BE2C (cell line): ENCODE data around the gene PRKAR1A.

Source experiments
- DNase-seq: peaks from one replicate; pipeline ENCODE4 v3.0.0-alpha.2; 2020
- H3K27me3 ChIP-seq: fragments of 250-450 bp; sonication (Bioruptor Pico); 2 replicates; pipeline ENCODE4 v1.5.1; 2020; ENCODE audit warnings: mild to moderate bottlenecking
- H3K36me3 ChIP-seq: fragments of 250-450 bp; sonication (Bioruptor Pico); 2 replicates; pipeline ENCODE4 v1.5.1; 2020; ENCODE audit warnings: mild to moderate bottlenecking
- H3K4me1 ChIP-seq: fragments of 250-450 bp; sonication (Bioruptor Pico); 2 replicates; pipeline ENCODE4 v1.5.1; 2020
- H3K4me3 ChIP-seq: 2 replicates; pipeline ENCODE4 v1.5.1; 2011; ENCODE audit warnings: low read depth, low read length
- H3K9me3 ChIP-seq: fragments of 250-450 bp; sonication (Bioruptor Pico); 2 replicates; pipeline ENCODE4 v1.5.1; 2020
- TF ChIP-seq, protein P1 (sequence below): IDR thresholded peaks from 2 replicates; pipeline ENCODE4 v1.5.1; 2012; ENCODE audit warnings: mild to moderate bottlenecking, low read depth, low read length

PRKAR1A gene

GRCh38 chr17:68595496-68595895, 83.3 kb downstream of the PRKAR1A start:
- H3K9me3 ChIP-seq, result no peaks in the 10 kb centered on the region
- H3K36me3 ChIP-seq, result no peaks in the 10 kb centered on the region
- H3K27me3 ChIP-seq, result peaks cover 40% of the 10 kb centered on the region
- DNase-seq, result no peak
- TF ChIP-seq, protein P1, sequence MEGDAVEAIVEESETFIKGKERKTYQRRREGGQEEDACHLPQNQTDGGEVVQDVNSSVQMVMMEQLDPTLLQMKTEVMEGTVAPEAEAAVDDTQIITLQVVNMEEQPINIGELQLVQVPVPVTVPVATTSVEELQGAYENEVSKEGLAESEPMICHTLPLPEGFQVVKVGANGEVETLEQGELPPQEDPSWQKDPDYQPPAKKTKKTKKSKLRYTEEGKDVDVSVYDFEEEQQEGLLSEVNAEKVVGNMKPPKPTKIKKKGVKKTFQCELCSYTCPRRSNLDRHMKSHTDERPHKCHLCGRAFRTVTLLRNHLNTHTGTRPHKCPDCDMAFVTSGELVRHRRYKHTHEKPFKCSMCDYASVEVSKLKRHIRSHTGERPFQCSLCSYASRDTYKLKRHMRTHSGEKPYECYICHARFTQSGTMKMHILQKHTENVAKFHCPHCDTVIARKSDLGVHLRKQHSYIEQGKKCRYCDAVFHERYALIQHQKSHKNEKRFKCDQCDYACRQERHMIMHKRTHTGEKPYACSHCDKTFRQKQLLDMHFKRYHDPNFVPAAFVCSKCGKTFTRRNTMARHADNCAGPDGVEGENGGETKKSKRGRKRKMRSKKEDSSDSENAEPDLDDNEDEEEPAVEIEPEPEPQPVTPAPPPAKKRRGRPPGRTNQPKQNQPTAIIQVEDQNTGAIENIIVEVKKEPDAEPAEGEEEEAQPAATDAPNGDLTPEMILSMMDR, result no peak
- H3K4me3 ChIP-seq, result no peak overlapping the region
- H3K4me1 ChIP-seq, result no peaks in the 10 kb centered on the region

DNA sequence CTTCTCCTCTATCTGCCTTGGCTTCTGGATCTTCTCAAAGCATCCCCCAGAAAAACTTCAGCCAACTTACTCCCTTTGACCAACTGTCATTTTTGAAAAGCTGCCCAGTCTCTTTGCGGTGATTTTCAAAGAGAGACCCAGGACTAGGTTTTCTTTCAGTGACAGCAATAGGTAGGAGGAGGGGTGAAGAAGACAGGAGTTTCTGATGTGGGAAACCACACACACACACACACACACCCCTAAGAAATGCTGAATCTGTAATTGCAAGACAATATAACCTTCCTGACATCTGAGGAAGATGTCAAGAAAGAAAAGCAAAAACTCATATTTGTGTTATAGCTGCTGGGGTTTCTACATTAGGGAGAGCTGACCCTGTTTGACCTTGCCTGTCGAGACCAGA, 83.8 kb downstream of the PRKAR1A start:
- H3K4me3 ChIP-seq, result no peak overlapping the region
- DNase-seq, result no peak
- H3K4me1 ChIP-seq, result no peaks in the 10 kb centered on the region
- no peaks in the 10 kb centered on the region for H3K9me3 ChIP-seq
- H3K36me3 ChIP-seq, result no peaks in the 10 kb centered on the region
- TF ChIP-seq, protein P1, result no peak
- peaks cover 45% of the 10 kb centered on the region for H3K27me3 ChIP-seq

GRCh38 chr17:68596411-68596945, 84.2 kb downstream of the PRKAR1A start:
- Histone ChIP-seq H3K36me3 (no peaks in the 10 kb centered on the region), H3K27me3 (peaks cover 48% of the 10 kb centered on the region), H3K9me3 (no peaks in the 10 kb centered on the region), H3K4me3 (no peak overlapping the region), H3K4me1 (no peaks in the 10 kb centered on the region)
- DNase-seq, result no peak
- TF ChIP-seq, protein P1, result no peak

DNA sequence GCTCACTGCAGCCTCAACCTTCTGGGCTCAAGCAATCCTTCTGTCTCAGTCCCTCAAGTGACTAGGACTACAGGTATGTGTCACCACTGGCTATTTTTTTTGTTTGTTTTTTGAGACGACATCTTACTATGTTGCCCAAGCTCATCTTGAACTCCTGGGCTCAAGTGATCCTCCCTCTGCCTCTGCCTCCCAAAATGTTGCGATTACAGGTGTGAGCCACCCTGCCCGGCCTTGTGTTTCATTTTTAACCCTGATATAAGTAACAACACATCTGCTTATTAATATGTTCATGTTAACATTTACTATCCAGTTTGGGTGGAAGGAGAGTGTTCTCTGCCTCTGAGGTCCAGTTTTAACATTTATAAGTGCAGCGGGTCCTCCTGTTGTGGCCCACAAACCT, 85.8 kb downstream of the PRKAR1A start:
- no peak overlapping the region for H3K4me3 ChIP-seq
- TF ChIP-seq, protein P1, result no peak

DNA sequence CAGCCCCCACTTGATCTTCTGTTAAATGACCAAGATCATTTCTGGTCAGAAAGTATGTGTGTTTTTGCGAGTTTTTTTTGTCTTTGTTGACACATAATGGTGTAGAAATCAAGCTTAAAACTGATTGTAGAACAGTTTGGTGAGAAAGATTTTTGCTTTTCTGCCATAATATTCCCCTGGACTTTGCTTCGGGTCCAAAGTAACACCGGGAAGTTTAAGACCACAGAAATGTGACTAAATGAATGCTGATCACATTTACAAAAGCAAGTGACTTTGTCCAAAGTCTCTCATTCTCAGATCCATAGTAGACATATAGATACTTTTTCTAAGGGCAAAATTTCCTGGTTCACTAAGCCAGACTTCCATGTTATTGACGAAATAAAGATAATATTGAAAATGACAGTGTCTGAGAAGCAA, 86.3 kb downstream of the PRKAR1A start:
- no peaks in the 10 kb centered on the region for H3K4me1 ChIP-seq
- no peaks in the 10 kb centered on the region for H3K36me3 ChIP-seq
- no peak for DNase-seq
- H3K9me3 ChIP-seq, result no peaks in the 10 kb centered on the region
- TF ChIP-seq, protein P1, result no peak
- H3K4me3 ChIP-seq, result no peak overlapping the region
- peaks cover 57% of the 10 kb centered on the region for H3K27me3 ChIP-seq

More for the DNA sequence above, 85.8 kb downstream of the PRKAR1A start:
- Histone ChIP-seq H3K27me3 (peaks cover 57% of the 10 kb centered on the region), H3K4me1 (no peaks in the 10 kb centered on the region), H3K9me3 (no peaks in the 10 kb centered on the region), H3K36me3 (no peaks in the 10 kb centered on the region)
- DNase-seq, result no peak

GRCh38 chr17:68599091-68599490, 86.9 kb downstream of the PRKAR1A start:
- Histone ChIP-seq H3K4me1 (no peaks in the 10 kb centered on the region), H3K27me3 (peaks cover 59% of the 10 kb centered on the region), H3K36me3 (no peaks in the 10 kb centered on the region), H3K4me3 (no peak overlapping the region), H3K9me3 (no peaks in the 10 kb centered on the region)
- TF ChIP-seq, protein P1, result no peak
- DNase-seq, result no peak
